GM23338 (cell line): Measurements from ENCODE around the gene LRP1B. TPM values are rescaled to one million over a fixed set of nuclear protein-coding genes. Genes with fewer than 3 reads are reported as not detected.

ENCODE experiments used
- ATAC-seq: fragments of 200-7000 bp; cut with Tn5 transposase; 3 replicates; pipeline ENCODE4 v1.9.1; 2020
- DNase-seq: peaks from one replicate; pipeline ENCODE4 v3.0.0-alpha.2; 2015; ENCODE audit warnings: low spot score
- H2AFZ ChIP-seq: fragments of 200-600 bp; sonication (generic); 2 replicates; pipeline ENCODE4 v1.8.0; 2016; ENCODE audit warnings: antibody characterized with exemption, mild to moderate bottlenecking, moderate library complexity
- H3F3A ChIP-seq: fragments of 200-600 bp; sonication (generic); replicated peaks from 2 replicates; pipeline ENCODE4 v1.8.0; 2017; ENCODE audit warnings: antibody characterized with exemption, mixed run types, low read depth
- H3K27ac ChIP-seq: fragments of 200-600 bp; sonication (generic); 2 replicates; pipeline ENCODE4 v1.6.1; 2016; ENCODE audit warnings: low read depth
- H3K27me3 ChIP-seq: fragments of 200-600 bp; sonication (generic); 2 replicates; pipeline ENCODE4 v1.8.0; 2016; ENCODE audit warnings: mild to moderate bottlenecking, mixed run types, moderate library complexity; ENCODE audit not compliant: insufficient read depth
- H3K36me3 ChIP-seq: fragments of 200-600 bp; sonication (generic); 2 replicates; pipeline ENCODE4 v1.8.0; 2016; ENCODE audit warnings: mild to moderate bottlenecking; ENCODE audit not compliant: insufficient read depth
- H3K4me1 ChIP-seq: fragments of 200-600 bp; sonication (generic); 2 replicates; pipeline ENCODE4 v1.8.0; 2016; ENCODE audit warnings: mild to moderate bottlenecking, moderate library complexity; ENCODE audit not compliant: insufficient read depth
- H3K4me2 ChIP-seq: fragments of 200-600 bp; sonication (generic); 2 replicates; pipeline ENCODE4 v1.7.1; 2017; ENCODE audit warnings: mixed run types
- H3K4me3 ChIP-seq: fragments of 200-600 bp; sonication (generic); 2 replicates; pipeline ENCODE4 v1.6.1; 2016; ENCODE audit warnings: mixed run types
- H3K79me2 ChIP-seq: fragments of 200-600 bp; sonication (generic); replicated peaks from 2 replicates; pipeline ENCODE4 v1.8.0; 2017; ENCODE audit warnings: mild to moderate bottlenecking; ENCODE audit not compliant: insufficient read depth
- H3K9me2 ChIP-seq: fragments of 200-600 bp; sonication (generic); 2 replicates; pipeline ENCODE4 v1.8.0; 2017; ENCODE audit not compliant: insufficient read depth
- H4K20me1 ChIP-seq: fragments of 200-600 bp; sonication (generic); replicated peaks from 2 replicates; pipeline ENCODE4 v1.8.0; 2017; ENCODE audit warnings: mild to moderate bottlenecking; ENCODE audit not compliant: insufficient read depth
- H3K27ac Mint-ChIP-seq: 2 replicates; pipeline ENCODE4 v1.8.0; 2020; ENCODE audit warnings: inconsistent platforms, mild to moderate bottlenecking, moderate library complexity, mixed read lengths
- H3K27me3 Mint-ChIP-seq: 3 replicates; pipeline ENCODE4 v1.8.0; 2022; ENCODE audit warnings: low read depth, mild to moderate bottlenecking, moderate library complexity, mixed read lengths, inconsistent platforms; ENCODE audit not compliant: insufficient read depth, poor library complexity
- H3K36me3 Mint-ChIP-seq: 3 replicates; pipeline ENCODE4 v1.8.0; 2021; ENCODE audit warnings: low read depth, mild to moderate bottlenecking, inconsistent platforms, moderate library complexity, mixed read lengths
- H3K4me1 Mint-ChIP-seq: 3 replicates; pipeline ENCODE4 v1.8.0; 2020; ENCODE audit warnings: mild to moderate bottlenecking, inconsistent platforms, mixed read lengths
- H3K4me3 Mint-ChIP-seq: 3 replicates; pipeline ENCODE4 v1.8.0; 2021; ENCODE audit warnings: moderate library complexity, mild to moderate bottlenecking, inconsistent platforms, mixed read lengths
- H3K9me3 Mint-ChIP-seq: 3 replicates; pipeline ENCODE4 v1.8.0; 2020; ENCODE audit warnings: moderate library complexity, mild to moderate bottlenecking, inconsistent platforms, mixed read lengths
- CREB1 ChIP-seq: fragments of 250-450 bp; sonication (Bioruptor Pico); IDR thresholded peaks from 2 replicates; pipeline ENCODE4 v1.5.0; 2020; ENCODE audit warnings: low read depth, mild to moderate bottlenecking, moderate library complexity
- EZH2 ChIP-seq: fragments of 200-600 bp; sonication (generic); IDR thresholded peaks from one replicate; pipeline ENCODE4 v1.8.0; 2017; ENCODE audit warnings: antibody characterized with exemption, mild to moderate bottlenecking, low read depth; ENCODE audit not compliant: unreplicated experiment
- EZH2phosphoT487 ChIP-seq: fragments of 200-600 bp; sonication (generic); IDR thresholded peaks from one replicate; pipeline ENCODE4 v1.8.1; 2018; ENCODE audit warnings: antibody characterized with exemption; ENCODE audit not compliant: unreplicated experiment
- JUNB ChIP-seq: IDR thresholded peaks from one replicate; pipeline ENCODE4 v1.6.1; 2016; ENCODE audit warnings: antibody characterized with exemption; ENCODE audit not compliant: unreplicated experiment
- NANOG ChIP-seq: IDR thresholded peaks from 2 replicates; pipeline ENCODE4 v1.6.1; 2016; ENCODE audit warnings: antibody characterized with exemption, borderline replicate concordance
- POLR2AphosphoS5 ChIP-seq: IDR thresholded peaks from 2 replicates; pipeline ENCODE4 v1.6.1; 2016; ENCODE audit warnings: antibody characterized with exemption, low read depth
- STAT1 ChIP-seq: IDR thresholded peaks from one replicate; pipeline ENCODE4 v1.6.1; 2016; ENCODE audit warnings: antibody characterized with exemption; ENCODE audit not compliant: unreplicated experiment
- ZNF114 ChIP-seq: fragments of 250-450 bp; sonication (Bioruptor Pico); IDR thresholded peaks from 2 replicates; pipeline ENCODE4 v1.5.0; 2020; ENCODE audit warnings: mild to moderate bottlenecking, moderate library complexity
- ZNF331 ChIP-seq: fragments of 250-450 bp; sonication (Bioruptor Pico); IDR thresholded peaks from 2 replicates; pipeline ENCODE4 v1.5.0; 2020; ENCODE audit warnings: low read depth, mild to moderate bottlenecking, moderate library complexity
- polyA plus RNA-seq: library from polyadenylated mRNA; unstranded; fragments of >200 nt; fragmentation: Nextera tagmentation; extraction: Ambion mirVana; gene quantifications from 2 replicates; pipeline ENCODE4 v1.2.1, GENCODE V29; 2016
- total RNA-seq: library from RNA; depleted of rRNA; stranded (reverse); fragments of >200 nt; shearing (Covaris generic); gene quantifications from 2 replicates; pipeline ENCODE4 v1.2.3, GENCODE V29; 2014
- TF ChIP-seq, protein P1 (sequence below): fragments of 250-450 bp; sonication (Bioruptor Pico); IDR thresholded peaks from 2 replicates; pipeline ENCODE4 v1.5.0; 2020; ENCODE audit warnings: mild to moderate bottlenecking, moderate library complexity
- TF ChIP-seq, protein P2 (sequence below): IDR thresholded peaks from 2 replicates; pipeline ENCODE4 v1.6.1; 2016; ENCODE audit warnings: antibody characterized with exemption
- TF ChIP-seq, protein P3 (sequence below): IDR thresholded peaks from one replicate; pipeline ENCODE4 v1.6.1; 2018; ENCODE audit warnings: antibody characterized with exemption; ENCODE audit not compliant: unreplicated experiment
- TF ChIP-seq, protein P4 (sequence below), 2 experiments: fragments of 200-600 bp in 1 of 2; sonication (generic) in 1 of 2; conservative IDR thresholded peaks; 2 replicates each; pipeline versions ENCODE4 v1.5.1 to v1.6.1; 2016 to 2017; ENCODE audit warnings: antibody characterized with exemption in 2 of 2, low read depth in 2 of 2, mild to moderate bottlenecking in 2 of 2, moderate library complexity in 1 of 2

The LRP1B gene
- total and polyA plus RNA-seq, 2 experiments from 2014 or later: 0.15 to 0.97 TPM

DNA sequence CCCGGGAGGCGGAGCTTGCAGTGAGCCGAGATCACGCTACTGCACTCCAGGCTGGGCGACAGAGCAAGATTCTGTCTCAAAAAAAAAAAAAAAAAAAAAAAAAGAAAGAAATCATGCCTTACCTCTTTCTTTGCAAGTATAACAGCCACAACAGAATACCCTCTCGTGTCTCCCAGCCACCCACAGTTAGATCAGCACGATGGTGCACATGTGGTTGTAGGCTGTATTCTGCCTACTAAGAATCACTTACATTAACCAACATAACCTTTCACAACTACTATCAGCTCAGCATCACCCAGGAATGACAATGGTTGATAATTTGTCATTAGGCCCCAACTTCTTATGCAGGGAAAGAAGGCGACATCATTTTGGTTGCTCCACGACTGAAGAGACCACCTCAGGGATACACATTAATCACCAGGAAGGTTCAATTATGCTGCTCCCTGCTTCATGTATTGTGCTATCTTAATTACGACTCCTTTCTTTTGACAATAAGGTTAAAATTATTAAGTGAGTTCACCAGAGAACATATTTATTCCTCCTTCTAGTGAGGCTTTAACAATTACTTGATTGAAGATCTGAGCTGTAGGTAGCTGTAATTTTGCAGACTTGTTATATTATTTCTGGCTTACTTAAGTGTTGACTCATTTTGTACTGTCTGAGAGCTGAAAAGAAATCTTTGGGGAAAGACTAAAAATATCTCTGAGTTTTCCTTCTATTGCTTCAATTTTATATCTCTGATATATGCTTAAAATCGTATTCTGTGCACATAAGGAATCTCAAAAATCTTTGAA, 120.1 kb downstream of the LRP1B start:
- TF ChIP-seq STAT1 (no peak), CREB1 (CRISPR knock-in tag) (no peak), NANOG (no peak), ZNF331 (no peak), JUNB (no peak), ZNF114 (CRISPR knock-in tag) (no peak), EZH2 (no peak), EZH2phosphoT487 (no peak), POLR2AphosphoS5 (no peak)
- TF ChIP-seq, protein P1, sequence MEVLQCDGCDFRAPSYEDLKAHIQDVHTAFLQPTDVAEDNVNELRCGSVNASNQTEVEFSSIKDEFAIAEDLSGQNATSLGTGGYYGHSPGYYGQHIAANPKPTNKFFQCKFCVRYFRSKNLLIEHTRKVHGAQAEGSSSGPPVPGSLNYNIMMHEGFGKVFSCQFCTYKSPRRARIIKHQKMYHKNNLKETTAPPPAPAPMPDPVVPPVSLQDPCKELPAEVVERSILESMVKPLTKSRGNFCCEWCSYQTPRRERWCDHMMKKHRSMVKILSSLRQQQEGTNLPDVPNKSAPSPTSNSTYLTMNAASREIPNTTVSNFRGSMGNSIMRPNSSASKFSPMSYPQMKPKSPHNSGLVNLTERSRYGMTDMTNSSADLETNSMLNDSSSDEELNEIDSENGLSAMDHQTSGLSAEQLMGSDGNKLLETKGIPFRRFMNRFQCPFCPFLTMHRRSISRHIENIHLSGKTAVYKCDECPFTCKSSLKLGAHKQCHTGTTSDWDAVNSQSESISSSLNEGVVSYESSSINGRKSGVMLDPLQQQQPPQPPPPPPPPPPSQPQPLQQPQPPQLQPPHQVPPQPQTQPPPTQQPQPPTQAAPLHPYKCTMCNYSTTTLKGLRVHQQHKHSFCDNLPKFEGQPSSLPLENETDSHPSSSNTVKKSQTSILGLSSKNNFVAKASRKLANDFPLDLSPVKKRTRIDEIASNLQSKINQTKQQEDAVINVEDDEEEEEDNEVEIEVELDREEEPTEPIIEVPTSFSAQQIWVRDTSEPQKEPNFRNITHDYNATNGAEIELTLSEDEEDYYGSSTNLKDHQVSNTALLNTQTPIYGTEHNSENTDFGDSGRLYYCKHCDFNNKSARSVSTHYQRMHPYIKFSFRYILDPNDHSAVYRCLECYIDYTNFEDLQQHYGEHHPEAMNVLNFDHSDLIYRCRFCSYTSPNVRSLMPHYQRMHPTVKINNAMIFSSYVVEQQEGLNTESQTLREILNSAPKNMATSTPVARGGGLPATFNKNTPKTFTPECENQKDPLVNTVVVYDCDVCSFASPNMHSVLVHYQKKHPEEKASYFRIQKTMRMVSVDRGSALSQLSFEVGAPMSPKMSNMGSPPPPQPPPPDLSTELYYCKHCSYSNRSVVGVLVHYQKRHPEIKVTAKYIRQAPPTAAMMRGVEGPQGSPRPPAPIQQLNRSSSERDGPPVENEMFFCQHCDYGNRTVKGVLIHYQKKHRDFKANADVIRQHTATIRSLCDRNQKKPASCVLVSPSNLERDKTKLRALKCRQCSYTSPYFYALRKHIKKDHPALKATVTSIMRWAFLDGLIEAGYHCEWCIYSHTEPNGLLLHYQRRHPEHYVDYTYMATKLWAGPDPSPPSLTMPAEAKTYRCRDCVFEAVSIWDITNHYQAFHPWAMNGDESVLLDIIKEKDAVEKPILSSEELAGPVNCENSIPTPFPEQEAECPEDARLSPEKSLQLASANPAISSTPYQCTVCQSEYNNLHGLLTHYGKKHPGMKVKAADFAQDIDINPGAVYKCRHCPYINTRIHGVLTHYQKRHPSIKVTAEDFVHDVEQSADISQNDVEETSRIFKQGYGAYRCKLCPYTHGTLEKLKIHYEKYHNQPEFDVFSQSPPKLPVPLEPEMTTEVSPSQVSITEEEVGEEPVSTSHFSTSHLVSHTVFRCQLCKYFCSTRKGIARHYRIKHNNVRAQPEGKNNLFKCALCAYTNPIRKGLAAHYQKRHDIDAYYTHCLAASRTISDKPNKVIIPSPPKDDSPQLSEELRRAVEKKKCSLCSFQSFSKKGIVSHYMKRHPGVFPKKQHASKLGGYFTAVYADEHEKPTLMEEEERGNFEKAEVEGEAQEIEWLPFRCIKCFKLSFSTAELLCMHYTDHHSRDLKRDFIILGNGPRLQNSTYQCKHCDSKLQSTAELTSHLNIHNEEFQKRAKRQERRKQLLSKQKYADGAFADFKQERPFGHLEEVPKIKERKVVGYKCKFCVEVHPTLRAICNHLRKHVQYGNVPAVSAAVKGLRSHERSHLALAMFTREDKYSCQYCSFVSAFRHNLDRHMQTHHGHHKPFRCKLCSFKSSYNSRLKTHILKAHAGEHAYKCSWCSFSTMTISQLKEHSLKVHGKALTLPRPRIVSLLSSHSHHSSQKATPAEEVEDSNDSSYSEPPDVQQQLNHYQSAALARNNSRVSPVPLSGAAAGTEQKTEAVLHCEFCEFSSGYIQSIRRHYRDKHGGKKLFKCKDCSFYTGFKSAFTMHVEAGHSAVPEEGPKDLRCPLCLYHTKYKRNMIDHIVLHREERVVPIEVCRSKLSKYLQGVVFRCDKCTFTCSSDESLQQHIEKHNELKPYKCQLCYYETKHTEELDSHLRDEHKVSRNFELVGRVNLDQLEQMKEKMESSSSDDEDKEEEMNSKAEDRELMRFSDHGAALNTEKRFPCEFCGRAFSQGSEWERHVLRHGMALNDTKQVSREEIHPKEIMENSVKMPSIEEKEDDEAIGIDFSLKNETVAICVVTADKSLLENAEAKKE (CRISPR knock-in tag): no peak
- TF ChIP-seq, protein P2, sequence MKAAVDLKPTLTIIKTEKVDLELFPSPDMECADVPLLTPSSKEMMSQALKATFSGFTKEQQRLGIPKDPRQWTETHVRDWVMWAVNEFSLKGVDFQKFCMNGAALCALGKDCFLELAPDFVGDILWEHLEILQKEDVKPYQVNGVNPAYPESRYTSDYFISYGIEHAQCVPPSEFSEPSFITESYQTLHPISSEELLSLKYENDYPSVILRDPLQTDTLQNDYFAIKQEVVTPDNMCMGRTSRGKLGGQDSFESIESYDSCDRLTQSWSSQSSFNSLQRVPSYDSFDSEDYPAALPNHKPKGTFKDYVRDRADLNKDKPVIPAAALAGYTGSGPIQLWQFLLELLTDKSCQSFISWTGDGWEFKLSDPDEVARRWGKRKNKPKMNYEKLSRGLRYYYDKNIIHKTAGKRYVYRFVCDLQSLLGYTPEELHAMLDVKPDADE: no peak
- TF ChIP-seq, protein P3, sequence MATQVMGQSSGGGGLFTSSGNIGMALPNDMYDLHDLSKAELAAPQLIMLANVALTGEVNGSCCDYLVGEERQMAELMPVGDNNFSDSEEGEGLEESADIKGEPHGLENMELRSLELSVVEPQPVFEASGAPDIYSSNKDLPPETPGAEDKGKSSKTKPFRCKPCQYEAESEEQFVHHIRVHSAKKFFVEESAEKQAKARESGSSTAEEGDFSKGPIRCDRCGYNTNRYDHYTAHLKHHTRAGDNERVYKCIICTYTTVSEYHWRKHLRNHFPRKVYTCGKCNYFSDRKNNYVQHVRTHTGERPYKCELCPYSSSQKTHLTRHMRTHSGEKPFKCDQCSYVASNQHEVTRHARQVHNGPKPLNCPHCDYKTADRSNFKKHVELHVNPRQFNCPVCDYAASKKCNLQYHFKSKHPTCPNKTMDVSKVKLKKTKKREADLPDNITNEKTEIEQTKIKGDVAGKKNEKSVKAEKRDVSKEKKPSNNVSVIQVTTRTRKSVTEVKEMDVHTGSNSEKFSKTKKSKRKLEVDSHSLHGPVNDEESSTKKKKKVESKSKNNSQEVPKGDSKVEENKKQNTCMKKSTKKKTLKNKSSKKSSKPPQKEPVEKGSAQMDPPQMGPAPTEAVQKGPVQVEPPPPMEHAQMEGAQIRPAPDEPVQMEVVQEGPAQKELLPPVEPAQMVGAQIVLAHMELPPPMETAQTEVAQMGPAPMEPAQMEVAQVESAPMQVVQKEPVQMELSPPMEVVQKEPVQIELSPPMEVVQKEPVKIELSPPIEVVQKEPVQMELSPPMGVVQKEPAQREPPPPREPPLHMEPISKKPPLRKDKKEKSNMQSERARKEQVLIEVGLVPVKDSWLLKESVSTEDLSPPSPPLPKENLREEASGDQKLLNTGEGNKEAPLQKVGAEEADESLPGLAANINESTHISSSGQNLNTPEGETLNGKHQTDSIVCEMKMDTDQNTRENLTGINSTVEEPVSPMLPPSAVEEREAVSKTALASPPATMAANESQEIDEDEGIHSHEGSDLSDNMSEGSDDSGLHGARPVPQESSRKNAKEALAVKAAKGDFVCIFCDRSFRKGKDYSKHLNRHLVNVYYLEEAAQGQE: no peak
- TF ChIP-seq, protein P4, sequence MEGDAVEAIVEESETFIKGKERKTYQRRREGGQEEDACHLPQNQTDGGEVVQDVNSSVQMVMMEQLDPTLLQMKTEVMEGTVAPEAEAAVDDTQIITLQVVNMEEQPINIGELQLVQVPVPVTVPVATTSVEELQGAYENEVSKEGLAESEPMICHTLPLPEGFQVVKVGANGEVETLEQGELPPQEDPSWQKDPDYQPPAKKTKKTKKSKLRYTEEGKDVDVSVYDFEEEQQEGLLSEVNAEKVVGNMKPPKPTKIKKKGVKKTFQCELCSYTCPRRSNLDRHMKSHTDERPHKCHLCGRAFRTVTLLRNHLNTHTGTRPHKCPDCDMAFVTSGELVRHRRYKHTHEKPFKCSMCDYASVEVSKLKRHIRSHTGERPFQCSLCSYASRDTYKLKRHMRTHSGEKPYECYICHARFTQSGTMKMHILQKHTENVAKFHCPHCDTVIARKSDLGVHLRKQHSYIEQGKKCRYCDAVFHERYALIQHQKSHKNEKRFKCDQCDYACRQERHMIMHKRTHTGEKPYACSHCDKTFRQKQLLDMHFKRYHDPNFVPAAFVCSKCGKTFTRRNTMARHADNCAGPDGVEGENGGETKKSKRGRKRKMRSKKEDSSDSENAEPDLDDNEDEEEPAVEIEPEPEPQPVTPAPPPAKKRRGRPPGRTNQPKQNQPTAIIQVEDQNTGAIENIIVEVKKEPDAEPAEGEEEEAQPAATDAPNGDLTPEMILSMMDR (conservative IDR thresholded peaks at IDR 0.05; ENCODE audit: low read depth in 2 of 2): no peak
- Histone ChIP-seq H3F3A (no peaks in the 10 kb centered on the region), H3K79me2 (no peaks in the 10 kb centered on the region), H2AFZ (no peak overlapping the region), H3K27ac (no peak overlapping the region), H3K4me1 (peaks cover 4% of the 10 kb centered on the region; the same call in 1 of the 2 replicates), H3K9me2 (peaks cover 3% of the 10 kb centered on the region; the same call in 1 of the 2 replicates), H3K27me3 (no peaks in the 10 kb centered on the region), H3K4me3 (no peak overlapping the region), H3K36me3 (no peaks in the 10 kb centered on the region), H3K4me2 (no peak overlapping the region), H4K20me1 (no peaks in the 10 kb centered on the region)
- H3K4me1 Mint-ChIP-seq: 0 out of 3 replicates have a peak, but pooled peaks cover 3% of the 10 kb centered on the region
- no peak overlapping the region; the same call in 1 of the 2 replicates for H3K27ac Mint-ChIP-seq
- no peaks in the 10 kb centered on the region for H3K36me3 Mint-ChIP-seq
- DNase-seq: no peak
- H3K4me3 Mint-ChIP-seq: no peak overlapping the region
- H3K27me3 Mint-ChIP-seq: no peaks in the 10 kb centered on the region
- no peaks in the 10 kb centered on the region for H3K9me3 Mint-ChIP-seq
- no peak for ATAC-seq
